Loucy (cell line): Measurements from ENCODE around the gene MST1R.

ENCODE experiments used
- H2AFZ ChIP-seq: fragments of 200-600 bp; sonication (generic); 2 replicates; pipeline ENCODE4 v1.6.0; 2016; ENCODE audit warnings: antibody characterized with exemption, mild to moderate bottlenecking, low read length, moderate library complexity
- H3F3A ChIP-seq: fragments of 200-600 bp; 2 replicates; pipeline ENCODE4 v1.6.0; 2016; ENCODE audit warnings: antibody characterized with exemption, low read depth, mild to moderate bottlenecking
- H3K27me3 ChIP-seq: fragments of 200-600 bp; sonication (generic); 2 replicates; pipeline ENCODE4 v1.6.1; 2014; ENCODE audit warnings: low read length, mild to moderate bottlenecking; ENCODE audit not compliant: insufficient read depth, poor library complexity, severe bottlenecking
- H3K36me3 ChIP-seq: fragments of 200-600 bp; sonication (generic); 2 replicates; pipeline ENCODE4 v1.6.1; 2016; ENCODE audit warnings: low read length; ENCODE audit not compliant: insufficient read depth
- H3K4me1 ChIP-seq: fragments of 200-600 bp; sonication (generic); 2 replicates; pipeline ENCODE4 v1.5.1; 2014; ENCODE audit warnings: low read length, mild to moderate bottlenecking; ENCODE audit not compliant: insufficient read depth, poor library complexity, severe bottlenecking
- H3K4me2 ChIP-seq: fragments of 200-600 bp; sonication (generic); 2 replicates; pipeline ENCODE4 v1.6.0; 2014; ENCODE audit warnings: antibody characterized with exemption, low read length, low read depth, mild to moderate bottlenecking; ENCODE audit not compliant: poor library complexity, severe bottlenecking
- H3K4me3 ChIP-seq: fragments of 200-600 bp; sonication (generic); 2 replicates; pipeline ENCODE4 v1.5.1; 2014; ENCODE audit warnings: low read length, mild to moderate bottlenecking, mixed read lengths; ENCODE audit not compliant: poor library complexity, severe bottlenecking
- H3K79me2 ChIP-seq: fragments of 200-600 bp; sonication (generic); 2 replicates; pipeline ENCODE4 v1.6.1; 2014; ENCODE audit warnings: low read length; ENCODE audit not compliant: insufficient read depth
- H3K9ac ChIP-seq: fragments of 200-600 bp; sonication (generic); 2 replicates; pipeline ENCODE4 v1.6.0; 2014; ENCODE audit warnings: mild to moderate bottlenecking, low read depth, low read length, moderate library complexity; ENCODE audit not compliant: poor library complexity, severe bottlenecking
- H3K9me2 ChIP-seq: fragments of 200-600 bp; sonication (generic); replicated peaks from 2 replicates; pipeline ENCODE4 v1.6.1; 2016; ENCODE audit warnings: low read depth, low read length, mixed read lengths
- H3K9me3 ChIP-seq: fragments of 200-600 bp; sonication (generic); 2 replicates; pipeline ENCODE4 v1.6.1; 2014; ENCODE audit warnings: mild to moderate bottlenecking, antibody characterized with exemption, low read length, low read depth; ENCODE audit not compliant: insufficient read depth
- H4K20me1 ChIP-seq: fragments of 200-600 bp; sonication (generic); 2 replicates; pipeline ENCODE4 v1.6.0; 2014; ENCODE audit warnings: antibody characterized with exemption, low read length, mild to moderate bottlenecking; ENCODE audit not compliant: insufficient read depth, poor library complexity, severe bottlenecking
- EZH2phosphoT487 ChIP-seq: fragments of 200-600 bp; IDR thresholded peaks from 2 replicates; pipeline ENCODE4 v1.6.1; 2018; ENCODE audit warnings: antibody characterized with exemption, mild to moderate bottlenecking, moderate library complexity, borderline replicate concordance
- TF ChIP-seq, protein P1 (sequence below): fragments of 200-600 bp; sonication (generic); conservative IDR thresholded peaks from 2 replicates; pipeline ENCODE4 v1.5.1; 2014; ENCODE audit warnings: mild to moderate bottlenecking, antibody characterized with exemption, low read length

The MST1R gene

DNA sequence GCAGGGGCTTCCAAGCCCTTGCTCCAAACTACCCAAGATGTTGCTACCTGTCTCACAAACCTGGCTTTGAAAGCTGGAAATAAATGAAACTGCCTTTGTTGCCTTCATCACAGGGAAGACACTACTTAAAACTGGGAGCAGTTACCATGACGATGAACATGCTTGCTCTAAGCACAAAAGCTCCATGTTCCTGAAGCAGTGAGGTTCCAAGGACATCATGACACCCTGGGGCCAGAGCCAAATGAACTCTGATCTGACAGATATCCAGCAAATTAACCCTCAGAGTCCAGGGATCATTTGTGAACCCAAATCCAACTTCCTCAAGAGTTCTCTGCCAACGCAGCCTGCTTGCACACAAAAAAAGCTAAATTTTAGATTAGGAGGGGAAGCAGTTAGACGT lies 58.0 kb downstream of the MST1R start:
- Histone ChIP-seq H3K9me2 (no peaks in the 10 kb centered on the region), H4K20me1 (no peaks in the 10 kb centered on the region), H3K4me2 (no peak overlapping the region), H3F3A (no peaks in the 10 kb centered on the region), H2AFZ (no peak overlapping the region), H3K79me2 (no peaks in the 10 kb centered on the region), H3K9ac (no peak overlapping the region), H3K4me1 (peaks cover 9% of the 10 kb centered on the region), H3K4me3 (no peak overlapping the region), H3K36me3 (peaks cover 17% of the 10 kb centered on the region; the same call in 1 of the 2 replicates), H3K9me3 (no peaks in the 10 kb centered on the region), H3K27me3 (no peaks in the 10 kb centered on the region)
- TF ChIP-seq, protein P1, sequence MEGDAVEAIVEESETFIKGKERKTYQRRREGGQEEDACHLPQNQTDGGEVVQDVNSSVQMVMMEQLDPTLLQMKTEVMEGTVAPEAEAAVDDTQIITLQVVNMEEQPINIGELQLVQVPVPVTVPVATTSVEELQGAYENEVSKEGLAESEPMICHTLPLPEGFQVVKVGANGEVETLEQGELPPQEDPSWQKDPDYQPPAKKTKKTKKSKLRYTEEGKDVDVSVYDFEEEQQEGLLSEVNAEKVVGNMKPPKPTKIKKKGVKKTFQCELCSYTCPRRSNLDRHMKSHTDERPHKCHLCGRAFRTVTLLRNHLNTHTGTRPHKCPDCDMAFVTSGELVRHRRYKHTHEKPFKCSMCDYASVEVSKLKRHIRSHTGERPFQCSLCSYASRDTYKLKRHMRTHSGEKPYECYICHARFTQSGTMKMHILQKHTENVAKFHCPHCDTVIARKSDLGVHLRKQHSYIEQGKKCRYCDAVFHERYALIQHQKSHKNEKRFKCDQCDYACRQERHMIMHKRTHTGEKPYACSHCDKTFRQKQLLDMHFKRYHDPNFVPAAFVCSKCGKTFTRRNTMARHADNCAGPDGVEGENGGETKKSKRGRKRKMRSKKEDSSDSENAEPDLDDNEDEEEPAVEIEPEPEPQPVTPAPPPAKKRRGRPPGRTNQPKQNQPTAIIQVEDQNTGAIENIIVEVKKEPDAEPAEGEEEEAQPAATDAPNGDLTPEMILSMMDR, result no peak
- no peak for TF ChIP-seq EZH2phosphoT487

DNA sequence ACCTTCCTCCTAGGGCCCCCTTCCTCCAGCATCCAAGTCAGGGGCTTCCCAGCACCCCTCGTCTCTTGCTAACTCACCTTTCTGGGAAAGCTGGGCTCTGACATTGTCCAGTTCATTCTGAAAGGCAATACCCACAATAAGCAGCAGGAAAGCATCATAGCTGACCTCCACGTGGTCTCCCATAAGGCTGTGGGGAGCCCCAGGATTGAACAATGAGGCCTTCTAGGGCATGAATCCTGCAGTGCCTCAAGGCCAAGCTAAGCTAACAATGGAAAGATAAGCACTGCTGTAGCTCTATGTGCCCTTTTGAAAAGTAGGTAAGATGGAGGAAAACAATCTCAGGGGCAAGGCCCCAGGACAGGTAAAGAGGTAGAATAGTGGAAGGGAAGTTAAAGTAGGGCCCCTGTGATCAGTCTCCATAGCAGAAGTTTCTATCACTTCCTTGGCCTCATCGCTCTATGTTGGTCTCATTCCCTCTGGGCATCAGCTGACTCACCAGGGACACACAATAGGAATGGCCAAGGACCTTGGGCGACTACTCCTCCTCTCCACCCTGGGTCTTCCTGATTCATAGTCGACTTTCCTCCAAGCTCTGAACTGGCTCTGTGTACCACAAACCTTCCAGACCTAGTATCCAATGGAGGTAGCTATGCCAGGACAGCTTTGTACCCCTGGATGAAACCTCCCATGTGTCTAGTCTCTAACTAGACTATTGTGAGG lies 59.0 kb downstream of the MST1R start:
- TF ChIP-seq, protein P1, result no peak
- no peak for TF ChIP-seq EZH2phosphoT487
- Histone ChIP-seq H3K4me2 (no peak overlapping the region), H3K79me2 (no peaks in the 10 kb centered on the region), H3K36me3 (peaks cover 17% of the 10 kb centered on the region; the same call in 1 of the 2 replicates), H3K9me3 (no peaks in the 10 kb centered on the region), H3F3A (no peaks in the 10 kb centered on the region), H3K4me1 (peaks cover 9% of the 10 kb centered on the region), H3K4me3 (no peak overlapping the region), H4K20me1 (no peaks in the 10 kb centered on the region), H3K27me3 (no peaks in the 10 kb centered on the region), H3K9ac (no peak overlapping the region), H3K9me2 (no peaks in the 10 kb centered on the region), H2AFZ (no peak overlapping the region)

DNA sequence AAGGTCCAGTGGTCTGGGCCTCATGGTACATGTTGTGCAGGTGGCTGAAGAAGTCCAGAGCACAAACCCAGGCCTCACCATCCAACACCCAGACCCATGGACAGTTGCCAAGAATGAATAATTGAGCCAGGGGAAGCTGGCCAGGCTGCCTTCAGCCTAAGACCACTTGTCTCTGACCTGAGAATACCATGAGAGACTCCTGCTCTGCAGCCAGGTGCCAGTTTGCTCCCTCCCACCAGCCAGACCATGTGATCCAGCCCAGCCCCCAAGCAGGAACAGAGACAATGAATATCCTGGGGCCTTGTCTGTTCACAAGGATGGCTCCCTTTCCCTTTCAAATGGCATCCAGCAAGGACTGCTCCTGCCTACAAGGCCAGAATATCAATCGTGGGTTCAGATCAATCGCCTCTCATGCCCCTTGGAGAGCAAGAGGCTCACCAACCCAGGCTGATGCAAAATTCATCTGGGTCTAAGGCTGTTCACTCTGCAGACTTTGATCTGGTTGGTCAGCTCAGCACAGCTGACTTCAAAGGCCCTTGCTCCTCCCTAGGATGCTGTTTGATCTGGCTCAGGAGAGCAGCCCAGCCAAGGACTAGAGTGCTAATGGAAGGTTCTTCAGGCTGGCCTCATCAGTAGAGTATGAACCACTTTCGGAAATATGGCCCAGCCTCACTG lies 60.7 kb downstream of the MST1R start:
- Histone ChIP-seq H4K20me1 (no peaks in the 10 kb centered on the region), H3F3A (no peaks in the 10 kb centered on the region), H3K4me1 (peaks cover 12% of the 10 kb centered on the region), H3K27me3 (no peaks in the 10 kb centered on the region), H3K9me3 (no peaks in the 10 kb centered on the region), H3K79me2 (no peaks in the 10 kb centered on the region), H3K9ac (no peak overlapping the region), H2AFZ (no peak overlapping the region), H3K4me3 (no peak overlapping the region), H3K9me2 (no peaks in the 10 kb centered on the region), H3K36me3 (peaks cover 22% of the 10 kb centered on the region; the same call in 1 of the 2 replicates), H3K4me2 (no peak overlapping the region)
- TF ChIP-seq, protein P1, result no peak
- no peak for TF ChIP-seq EZH2phosphoT487
